Stimulated activated CD4-positive, alpha-beta T cell treated with anti-CD3 and anti-CD28 coated beads, Interleukin-4, amount 100 ng/mL, for 4 hours (primary cell): ENCODE results near the gene SPECC1.
"Not testable (repeated sequence)": the region's sequence is repeated elsewhere in the genome, so short reads cannot be mapped to it uniquely, and the experiment has no call there.

Source experiments
- DNase-seq, 2 experiments: peaks; one replicate each; pipeline ENCODE4 v3.0.0-alpha.2; 2020

Gene SPECC1

DNA sequence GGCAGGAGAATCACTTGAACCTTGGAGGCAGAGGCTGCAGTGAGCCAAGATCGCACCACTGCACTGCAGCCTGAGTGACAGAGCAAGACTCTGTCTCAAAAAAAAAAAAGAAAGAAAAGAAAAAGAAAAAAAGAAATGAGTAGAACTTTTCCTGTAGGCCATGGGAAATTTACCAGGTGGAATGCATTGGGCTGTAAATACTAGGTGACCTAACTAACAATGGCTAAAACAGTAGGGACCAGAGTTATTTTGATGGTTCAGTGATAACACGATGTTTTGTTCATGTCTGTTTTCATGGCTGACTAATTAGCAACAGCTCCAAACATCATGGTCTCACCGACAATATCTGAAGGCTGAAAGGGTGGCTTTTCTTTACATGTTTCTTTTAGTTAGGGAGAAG is 318.6 kb downstream of the SPECC1 start:
- not testable (repeated sequence) for DNase-seq

DNA sequence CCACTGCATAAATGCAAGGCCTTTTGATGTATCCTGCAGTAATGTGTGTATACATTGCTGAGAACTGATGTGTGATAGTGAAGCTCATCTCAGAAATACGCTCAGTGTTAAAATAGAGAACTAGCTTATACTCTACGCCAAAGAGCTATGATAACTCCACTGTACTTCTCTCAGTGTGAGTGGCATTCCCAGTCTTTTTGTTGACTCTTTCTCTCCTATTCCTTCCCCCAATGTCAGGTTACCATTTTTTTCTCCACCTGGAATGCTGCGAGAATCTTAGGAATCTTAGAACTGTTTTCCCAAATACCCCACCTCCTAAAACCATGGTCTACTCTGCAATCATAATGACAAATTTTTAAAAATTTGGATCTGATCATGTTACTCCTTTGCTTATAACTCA is 342.2 kb downstream of the SPECC1 start:
- DNase-seq: not testable (repeated sequence)

DNA sequence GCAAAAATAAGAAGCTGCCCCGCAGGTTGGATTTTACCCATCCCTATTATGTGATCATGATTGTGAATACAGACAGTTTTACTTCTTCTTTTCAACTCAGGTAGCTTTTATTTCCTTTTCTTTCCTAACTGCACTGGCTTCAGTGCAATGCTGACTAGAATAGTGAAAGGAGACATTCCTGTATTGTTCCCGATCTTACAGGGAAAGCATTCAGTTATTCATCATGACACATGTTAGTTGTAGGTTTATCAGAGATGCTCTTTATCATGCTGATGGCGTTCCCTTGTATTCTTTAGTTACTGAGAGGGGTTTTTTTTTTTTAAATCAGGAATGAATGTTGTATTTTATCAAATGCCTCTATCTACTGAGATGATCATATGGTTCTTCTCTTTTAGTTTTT is 343.4 kb downstream of the SPECC1 start:
- not testable (repeated sequence) for DNase-seq

DNA sequence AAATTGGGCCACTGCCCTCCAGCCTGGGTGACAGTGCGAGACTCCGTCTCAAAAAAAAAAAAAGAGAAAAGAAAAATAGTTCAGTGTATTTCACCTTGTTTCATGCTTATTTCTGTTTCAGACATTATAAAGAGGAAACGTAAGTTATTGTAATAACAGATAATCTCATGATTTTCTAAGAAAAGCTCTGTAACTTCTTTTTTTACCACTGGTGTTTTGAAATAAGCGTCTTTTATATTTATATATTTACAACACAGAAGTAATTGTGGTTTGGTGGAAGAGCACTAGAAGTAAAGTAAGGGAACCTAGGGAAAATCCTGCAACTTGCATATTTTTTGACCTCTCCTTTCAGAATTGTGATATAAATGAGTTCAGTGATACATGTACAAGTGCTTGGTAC is 354.7 kb downstream of the SPECC1 start:
- DNase-seq: not testable (repeated sequence)
